ENCODE data around the gene CASKIN1.
A peak's percentile ranks its signal among the peaks of the same experiment; 100 is the strongest.

The CASKIN1 gene

DNA sequence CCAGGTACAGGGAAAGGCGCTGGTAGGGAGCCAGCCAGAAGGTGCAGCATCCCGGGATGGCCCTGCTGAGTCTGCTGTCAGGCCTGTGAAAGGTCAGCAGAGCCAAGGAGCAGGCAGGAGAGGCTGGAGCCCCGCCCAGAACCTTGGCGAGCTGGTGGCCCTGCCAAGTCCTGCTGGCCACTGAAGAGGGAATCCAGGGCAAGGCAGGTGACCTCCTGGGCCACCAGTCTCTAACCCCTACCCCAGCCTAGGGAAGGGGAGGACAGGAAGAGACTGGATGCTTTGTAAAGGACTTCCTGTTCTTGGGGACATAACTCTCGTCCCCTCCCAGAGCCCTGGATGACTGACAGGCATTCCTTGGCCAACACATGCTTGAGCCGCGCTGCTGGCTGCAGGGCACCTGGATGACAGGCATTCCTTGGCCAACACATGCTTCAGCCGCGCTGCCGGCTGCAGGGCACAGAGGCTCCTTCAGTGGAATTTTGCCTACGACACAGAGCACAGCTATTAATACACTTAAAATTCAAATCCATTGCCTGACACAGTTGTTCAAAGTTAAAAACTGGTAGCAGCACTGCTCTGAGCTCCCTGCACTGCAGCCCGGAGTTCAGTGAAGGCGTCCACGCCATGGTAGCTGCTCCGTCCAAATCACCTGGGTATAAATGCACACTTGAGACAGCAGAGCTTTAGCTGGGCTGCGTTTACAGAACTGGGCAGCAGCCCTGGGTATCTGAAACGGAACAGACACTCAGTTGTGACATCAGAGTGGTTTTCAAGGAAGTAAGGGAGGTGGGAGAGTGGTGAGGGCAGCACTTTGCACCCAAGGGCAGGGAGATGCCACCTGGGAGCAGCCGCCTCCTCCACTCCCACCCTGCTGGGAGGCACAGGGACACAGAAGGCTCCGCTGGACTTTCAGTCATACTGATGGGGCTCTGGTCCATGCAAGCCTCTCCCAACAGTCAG is 16.2 kb upstream of the CASKIN1 start:
- TF ChIP-seq JUND (IDR thresholded peaks at IDR 0.05; ENCODE audit: low read depth), result no peak
- in situ Hi-C loops (cut with HindIII; ENCODE audit: low pct_unique_long_range_greater_than_20kb, low sequenced_read_pairs), result no loop called here
- DNase-seq (ENCODE audit: low read depth in 1 of 2, low spot score in 1 of 2), result peak; percentile 94 to 95

GRCh38 chr16:2211923-2212347 is 15.5 kb upstream of the CASKIN1 start:
- in situ Hi-C loops (cut with HindIII; ENCODE audit: low pct_unique_long_range_greater_than_20kb, low sequenced_read_pairs), result no loop called here
- TF ChIP-seq JUND (IDR thresholded peaks at IDR 0.05; ENCODE audit: low read depth), result no peak
- no peak for DNase-seq (ENCODE audit: low read depth in 1 of 2, low spot score in 1 of 2)

DNA sequence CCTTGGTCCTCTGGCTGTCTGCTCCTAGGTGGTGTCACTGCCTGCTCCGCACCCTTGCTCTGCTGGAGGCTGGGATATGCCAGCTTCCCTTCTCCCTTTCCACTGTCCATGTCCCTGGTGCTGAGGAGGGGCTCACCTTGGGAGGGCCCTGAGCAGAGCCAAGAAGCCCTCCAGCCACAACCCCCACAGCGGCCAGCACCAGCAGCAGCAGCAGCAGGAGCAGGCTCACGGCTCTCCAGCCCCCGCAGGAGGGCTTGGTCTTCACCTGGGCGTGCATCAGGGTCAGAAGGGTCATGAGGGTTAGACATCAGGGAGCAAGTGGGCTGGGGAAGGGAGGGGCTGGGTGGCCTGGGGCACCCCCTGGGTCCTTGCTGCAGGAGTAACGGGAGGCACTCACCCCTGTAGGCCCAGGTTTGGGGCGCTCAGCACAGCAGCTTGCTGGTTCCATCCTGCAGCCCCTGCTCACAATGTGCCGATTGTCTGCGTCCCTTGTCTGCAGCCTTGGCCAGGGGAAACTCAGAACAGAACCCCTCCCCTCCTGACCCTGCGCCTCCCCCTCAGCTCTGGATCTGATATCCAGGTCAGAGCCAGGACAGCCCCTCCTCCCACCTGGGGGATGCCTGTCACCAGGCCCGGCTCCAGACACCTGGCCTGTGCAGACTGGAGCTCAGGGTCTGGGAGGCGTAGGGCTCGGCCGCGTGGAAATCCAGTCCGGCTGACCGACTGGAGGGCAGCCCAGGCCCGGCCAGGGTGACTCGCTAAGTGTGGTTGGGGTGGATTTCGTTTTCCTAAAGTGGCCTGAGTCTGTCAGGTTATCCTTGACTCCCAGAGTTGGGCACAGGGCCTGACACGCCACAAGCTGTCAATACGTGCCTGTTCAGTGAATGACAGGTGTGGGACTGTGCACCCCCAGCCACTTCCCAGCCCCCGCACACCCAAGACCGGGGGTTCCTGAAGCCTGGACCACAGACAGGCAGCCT is 14.3 kb upstream of the CASKIN1 start, which contains the start of gene BRICD5:
Gene BRICD5 (minus strand): TSS at position 478 of the 980 bp plus-strand sequence. CDS start 30 bp downstream, at position 448.
- no peak for TF ChIP-seq JUND (IDR thresholded peaks at IDR 0.05; ENCODE audit: low read depth)
- no peak for DNase-seq (ENCODE audit: low read depth in 1 of 2, low spot score in 1 of 2)
- in situ Hi-C loops (cut with HindIII; ENCODE audit: low pct_unique_long_range_greater_than_20kb, low sequenced_read_pairs), result no loop called here

- DNase-seq (ENCODE audit: low read depth in 1 of 2, low spot score in 1 of 2), result no peak
- in situ Hi-C loops (cut with HindIII; ENCODE audit: low pct_unique_long_range_greater_than_20kb, low sequenced_read_pairs), result no loop called here
- TF ChIP-seq JUND (IDR thresholded peaks at IDR 0.05; ENCODE audit: low read depth), result no peak
Measured at GRCh38 chr16:2210009-2210332, 13.6 kb upstream of the CASKIN1 start.

- TF ChIP-seq JUND (IDR thresholded peaks at IDR 0.05; ENCODE audit: low read depth), result no peak
- in situ Hi-C loops (cut with HindIII; ENCODE audit: low pct_unique_long_range_greater_than_20kb, low sequenced_read_pairs), result no loop called here
- DNase-seq (ENCODE audit: low read depth in 1 of 2, low spot score in 1 of 2), result no peak
Measured at GRCh38 chr16:2209258-2210008, 13.0 kb upstream of the CASKIN1 start.

DNA sequence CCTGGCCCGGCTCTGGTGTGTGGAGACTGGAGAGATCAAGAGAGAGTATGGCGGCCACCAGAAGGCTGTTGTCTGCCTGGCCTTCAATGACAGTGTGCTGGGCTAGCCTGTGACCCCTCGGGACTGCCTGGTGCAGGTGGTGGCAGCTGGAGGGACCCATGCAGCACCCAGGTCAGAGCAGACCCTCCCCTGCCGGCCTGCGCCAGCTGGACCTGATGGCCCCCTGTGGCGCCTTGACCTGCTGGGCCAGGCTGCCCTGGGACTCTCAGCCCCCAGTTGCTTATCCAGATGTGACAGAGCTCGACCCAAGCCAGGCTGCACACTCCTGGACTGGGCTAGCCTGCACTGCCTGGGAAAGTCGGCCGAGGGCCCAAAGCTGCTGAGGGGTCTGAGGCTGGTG is 12.4 kb upstream of the CASKIN1 start:
- TF ChIP-seq JUND (IDR thresholded peaks at IDR 0.05; ENCODE audit: low read depth), result no peak
- no peak for DNase-seq (ENCODE audit: low read depth in 1 of 2, low spot score in 1 of 2)
- in situ Hi-C loops (cut with HindIII; ENCODE audit: low pct_unique_long_range_greater_than_20kb, low sequenced_read_pairs), result no loop called here

DNA sequence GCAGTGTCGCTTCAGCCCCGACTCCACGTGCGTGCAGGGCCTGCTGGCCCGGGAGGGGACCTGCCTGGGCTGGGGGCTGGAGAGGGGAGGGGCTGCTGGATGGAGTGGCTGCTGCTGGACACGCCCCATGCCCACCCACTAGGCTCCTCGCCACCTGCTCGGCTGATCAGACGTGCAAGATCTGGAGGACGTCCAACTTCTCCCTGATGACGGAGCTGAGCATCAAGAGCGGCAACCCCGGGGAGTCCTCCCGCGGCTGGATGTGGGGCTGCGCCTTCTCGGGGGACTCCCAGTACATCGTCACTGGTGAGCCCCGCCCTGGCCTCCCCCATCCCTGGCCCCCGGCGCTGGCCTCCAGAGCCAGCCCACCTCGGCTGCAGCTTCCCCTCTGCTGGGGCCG is 11.9 kb upstream of the CASKIN1 start:
- no peak for DNase-seq (ENCODE audit: low read depth in 1 of 2, low spot score in 1 of 2)
- no peak for TF ChIP-seq JUND (IDR thresholded peaks at IDR 0.05; ENCODE audit: low read depth)
- in situ Hi-C loops (cut with HindIII; ENCODE audit: low pct_unique_long_range_greater_than_20kb, low sequenced_read_pairs), result no loop called here

DNA sequence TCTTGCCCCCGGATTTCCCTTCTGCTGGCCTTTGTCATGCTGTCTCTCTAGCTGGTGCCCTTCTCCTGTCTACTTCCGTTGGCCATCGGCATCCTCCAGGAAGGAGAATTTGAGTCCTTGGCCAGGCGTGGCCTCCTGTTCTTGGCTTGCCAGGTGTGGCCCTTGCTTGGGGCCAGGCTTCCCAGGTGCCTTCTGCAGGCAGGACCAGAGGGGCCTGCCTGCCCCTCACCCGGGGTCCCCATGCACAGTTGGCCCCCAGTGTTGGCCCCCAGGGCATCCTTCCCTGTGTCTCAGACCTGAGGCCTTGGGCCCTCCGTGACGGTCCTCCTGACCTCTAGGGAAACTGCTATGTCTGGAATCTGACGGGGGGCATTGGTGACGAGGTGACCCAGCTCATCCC is 11.5 kb upstream of the CASKIN1 start:
- DNase-seq (ENCODE audit: low read depth in 1 of 2, low spot score in 1 of 2), result no peak
- no peak for TF ChIP-seq JUND (IDR thresholded peaks at IDR 0.05; ENCODE audit: low read depth)
- in situ Hi-C loops (cut with HindIII; ENCODE audit: low pct_unique_long_range_greater_than_20kb, low sequenced_read_pairs), result no loop called here

GRCh38 chr16:2206780-2207433 is 10.5 kb upstream of the CASKIN1 start:
- no peak for DNase-seq (ENCODE audit: low read depth in 1 of 2, low spot score in 1 of 2)
- in situ Hi-C loops (cut with HindIII; ENCODE audit: low pct_unique_long_range_greater_than_20kb, low sequenced_read_pairs), result no loop called here
- TF ChIP-seq JUND (IDR thresholded peaks at IDR 0.05; ENCODE audit: low read depth), result no peak

GRCh38 chr16:2206420-2206779 is 10.0 kb upstream of the CASKIN1 start:
- TF ChIP-seq JUND (IDR thresholded peaks at IDR 0.05; ENCODE audit: low read depth), result no peak
- DNase-seq (ENCODE audit: low read depth in 1 of 2, low spot score in 1 of 2), result no peak
- in situ Hi-C loops (cut with HindIII; ENCODE audit: low pct_unique_long_range_greater_than_20kb, low sequenced_read_pairs), result no loop called here

DNA sequence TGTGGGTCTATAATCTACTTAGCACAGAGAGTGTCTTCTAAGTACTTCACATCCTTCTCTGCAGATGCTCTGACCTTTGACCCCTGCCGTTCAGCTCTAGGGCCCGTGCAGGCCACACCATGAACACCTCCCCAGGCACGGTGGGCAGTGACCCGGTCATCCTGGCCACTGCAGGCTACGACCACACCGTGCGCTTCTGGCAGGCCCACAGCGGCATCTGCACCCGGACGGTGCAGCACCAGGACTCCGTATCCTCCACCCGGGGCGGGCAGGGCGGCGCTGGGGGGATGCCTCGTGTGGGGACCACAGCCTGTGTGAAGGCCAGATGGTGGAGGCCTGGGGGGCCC is 9.5 kb upstream of the CASKIN1 start:
- no peak for TF ChIP-seq JUND (IDR thresholded peaks at IDR 0.05; ENCODE audit: low read depth)
- in situ Hi-C loops (cut with HindIII; ENCODE audit: low pct_unique_long_range_greater_than_20kb, low sequenced_read_pairs), result no loop called here
- DNase-seq (ENCODE audit: low read depth in 1 of 2, low spot score in 1 of 2), result no peak

Measured in T47D (cell line).